Stimulated activated CD8-positive, alpha-beta memory T cell treated with anti-CD3 and anti-CD28 coated beads, Interleukin-7, amount 100 ng/mL, for 24 hours (primary cell): ENCODE results near the gene LRTM2.

ENCODE experiments used
- DNase-seq: peaks from one replicate; pipeline ENCODE4 v3.0.0-alpha.2; 2020; ENCODE audit warnings: low read depth

LRTM2 gene

GRCh38 chr12:1884651-1885050 is 64.3 kb downstream of the LRTM2 start:
- no peak for DNase-seq

GRCh38 chr12:1885082-1885596 is 64.8 kb downstream of the LRTM2 start:
- no peak for DNase-seq

- no peak for DNase-seq
Measured at GRCh38 chr12:1885599-1886245, 65.4 kb downstream of the LRTM2 start.
